Measurements from ENCODE around the gene SUMO4. TPM values are rescaled to one million over a fixed set of nuclear protein-coding genes. Genes with fewer than 3 reads are reported as not detected.

SUMO4 gene
- total RNA-seq, 2 donors from 2014 or later, result 1.4 to 1.5 TPM

GRCh38 chr6:149366267-149366921 lies 33.7 kb upstream of the SUMO4 start:
- TF ChIP-seq CTCF (IDR thresholded peaks at IDR 0.05), result no peak
- Histone ChIP-seq H3K27me3 (no peaks in the 10 kb centered on the region), H3K36me3 (no peaks in the 10 kb centered on the region), H3K4me1 (no peaks in the 10 kb centered on the region), H3K27ac (no peak overlapping the region), H3K9me3 (no peaks in the 10 kb centered on the region), H3K9ac (ENCODE audit: low read depth in 2 of 2, low read length in 2 of 2) (no peak overlapping the region), H3K4me3 (no peak overlapping the region)
- no peak for DNase-seq
- intact Hi-C loops (cut with DNase I), result no loop called here

- Histone ChIP-seq H3K27me3 (no peaks in the 10 kb centered on the region), H3K4me1 (no peaks in the 10 kb centered on the region), H3K4me3 (no peak overlapping the region)
Observed at GRCh38 chr6:149368065-149368464, 32.0 kb upstream of the SUMO4 start.

GRCh38 chr6:149371154-149371553 lies 28.9 kb upstream of the SUMO4 start:
- H3K9ac ChIP-seq (ENCODE audit: low read depth in 2 of 2, low read length in 2 of 2), result no peak overlapping the region
- H3K4me3 ChIP-seq, result no peak overlapping the region
- DNase-seq, result no peak
- no peak overlapping the region for H3K27ac ChIP-seq
- H3K9me3 ChIP-seq, result no peaks in the 10 kb centered on the region
- intact Hi-C loops (cut with DNase I), result no loop called here
- H3K4me1 ChIP-seq, result no peaks in the 10 kb centered on the region
- H3K36me3 ChIP-seq, result no peaks in the 10 kb centered on the region
- no peaks in the 10 kb centered on the region for H3K27me3 ChIP-seq
- TF ChIP-seq CTCF (IDR thresholded peaks at IDR 0.05), result no peak

More at GRCh38 chr6:149368065-149368464, 32.0 kb upstream of the SUMO4 start:
- intact Hi-C loops (cut with DNase I), result no loop called here
- Histone ChIP-seq H3K27ac (no peak overlapping the region), H3K9me3 (no peaks in the 10 kb centered on the region), H3K9ac (ENCODE audit: low read depth in 2 of 2, low read length in 2 of 2) (no peak overlapping the region), H3K36me3 (no peaks in the 10 kb centered on the region)
- no peak for TF ChIP-seq CTCF (IDR thresholded peaks at IDR 0.05)
- DNase-seq, result no peak

GRCh38 chr6:149372062-149372461 lies 28.0 kb upstream of the SUMO4 start:
- DNase-seq, result no peak
- Histone ChIP-seq H3K9ac (ENCODE audit: low read depth in 2 of 2, low read length in 2 of 2) (no peak overlapping the region), H3K36me3 (no peaks in the 10 kb centered on the region), H3K27me3 (no peaks in the 10 kb centered on the region), H3K9me3 (no peaks in the 10 kb centered on the region), H3K4me1 (no peaks in the 10 kb centered on the region), H3K27ac (no peak overlapping the region), H3K4me3 (no peak overlapping the region)
- intact Hi-C loops (cut with DNase I), result no loop called here
- no peak for TF ChIP-seq CTCF (IDR thresholded peaks at IDR 0.05)

- H3K36me3 ChIP-seq, result no peaks in the 10 kb centered on the region
- TF ChIP-seq CTCF (IDR thresholded peaks at IDR 0.05), result no peak
- DNase-seq, result no peak
- H3K9ac ChIP-seq (ENCODE audit: low read depth in 2 of 2, low read length in 2 of 2), result no peak overlapping the region
- intact Hi-C loops (cut with DNase I), result no loop called here
- H3K27ac ChIP-seq, result no peak overlapping the region
- no peaks in the 10 kb centered on the region for H3K27me3 ChIP-seq
- no peaks in the 10 kb centered on the region for H3K9me3 ChIP-seq
- no peaks in the 10 kb centered on the region for H3K4me1 ChIP-seq
- H3K4me3 ChIP-seq, result no peak overlapping the region
Observed at GRCh38 chr6:149373511-149373910, 26.6 kb upstream of the SUMO4 start.
